Mesangial cell (primary cell): ENCODE measurements around the gene PSMB1. TPM values are rescaled to one million over a fixed set of nuclear protein-coding genes. Genes with fewer than 3 reads are reported as not detected.

Source experiments
- total RNA-seq: library from RNA; depleted of rRNA; stranded (reverse); fragments of >200 nt; gene quantifications from 2 replicates; pipeline ENCODE4 v1.2.3, GENCODE V29; 2015

The PSMB1 gene
- 316 and 374 TPM in 2 replicates for total RNA-seq

GRCh38 chr6:170552765-170553533 is at the start of gene PSMB1:
PSMB1 (minus strand) TSS chr6:170553307; CDS start chr6:170553242, 65 bp downstream.

GRCh38 chr6:170584181-170584953 is 31.3 kb upstream of the PSMB1 start, which contains the start of gene PDCD2:
PDCD2 (minus strand) TSS chr6:170584637; CDS start chr6:170584581, 56 bp downstream.

GRCh38 chr6:170554013-170554795 is 1.1 kb upstream of the PSMB1 start, which contains the start of gene TBP:
TBP (plus strand) TSS chr6:170554369; CDS start chr6:170557030, 2,661 bp downstream.

Other genes with a start within 250 kb of the PSMB1 start
- gene FAM120B, start 246.5 kb downstream of the PSMB1 start, total RNA-seq, result 12.9 and 13.1 TPM in 2 replicates
- gene TBP, start 1.1 kb upstream of the PSMB1 start, total RNA-seq, result 18.0 and 20.7 TPM in 2 replicates
- gene PDCD2, start 31.3 kb upstream of the PSMB1 start, total RNA-seq, result 83.2 and 98.1 TPM in 2 replicates